ENCODE measurements around the gene SMPD3. TPM values are rescaled to one million over a fixed set of nuclear protein-coding genes. Genes with fewer than 3 reads are reported as not detected.

Gene SMPD3
- total and polyA plus RNA-seq, 2 donors (not counting 3 experiments of a cell fraction or from before 2014, with no cell fraction given): not detected

- H3K4me1 ChIP-seq (ENCODE audit: control insufficient read depth, extremely low read depth, insufficient read depth, low read length): no peaks in the 10 kb centered on the region
- H3K36me3 ChIP-seq (ENCODE audit: control insufficient read depth in 2 of 2, extremely low read depth in 1 of 2, insufficient read depth in 2 of 2, low read length in 2 of 2): peaks cover 5 to 34% of the 10 kb centered on the region in 2 experiments
- BruUV-seq (replicated peaks): no TSS peak
- no peaks in the 10 kb centered on the region for H3K9me3 ChIP-seq (replicated peaks; ENCODE audit: control insufficient read depth, insufficient read depth, low read length)
- no peak overlapping the region for H2AFZ ChIP-seq (ENCODE audit: low read depth, low read length)
- TF ChIP-seq FOS (IDR thresholded peaks at IDR 0.05; ENCODE audit: borderline replicate concordance, insufficient read depth, low read length): no peak
- no peak for TF ChIP-seq MYC (IDR thresholded peaks at IDR 0.05; ENCODE audit: low read depth, low read length)
- no peak for TF ChIP-seq JUN (IDR thresholded peaks at IDR 0.05; ENCODE audit: borderline replicate concordance, insufficient read depth, insufficient read length, low read depth)
- TF ChIP-seq EZH2 (IDR thresholded peaks at IDR 0.05; ENCODE audit: borderline replicate concordance, low read depth, low read length, severe bottlenecking): no peak
- no peak for TF ChIP-seq POLR2A (IDR thresholded peaks at IDR 0.05; ENCODE audit: low read depth, low read length)
- no peak overlapping the region for H3K9ac ChIP-seq (replicated peaks; ENCODE audit: extremely low read depth, insufficient read depth, low read length)
- no peak for DNase-seq (ENCODE audit: low read depth, low spot score)
- intact Hi-C loops (cut with micrococcal nuclease) (no loop called here), dilution Hi-C loops (cut with MboI; ENCODE audit: extremely low pct_ligation_motif_present, low sequenced_read_pairs) (no loop called here)
- no peak overlapping the region for H3K27ac ChIP-seq (ENCODE audit: insufficient read depth, low read depth, low read length)
- H3K4me2 ChIP-seq (ENCODE audit: insufficient read depth, low read length): no peak overlapping the region
- FAIRE-seq: no peak
- H3K27me3 ChIP-seq (ENCODE audit: control insufficient read depth in 2 of 2, insufficient read depth in 2 of 2, low read length in 2 of 2): no peaks in the 10 kb centered on the region
- H3K4me3 ChIP-seq (replicated peaks in 1 of 3; ENCODE audit: insufficient read depth in 1 of 3, low read depth in 1 of 3, low read length in 3 of 3): no peak overlapping the region
- POLR2A ChIA-PET: no interaction called here
- CTCF ChIA-PET: interaction anchor here (0.6 kb wide), 1 partner anchor 348 kb away, joined by 4 read pairs; no protein-coding TSS in a partner anchor
- no peaks in the 10 kb centered on the region for H3K79me2 ChIP-seq (ENCODE audit: control insufficient read depth, insufficient read depth, low read length)
- H4K20me1 ChIP-seq (replicated peaks; ENCODE audit: control insufficient read depth, extremely low read depth, insufficient read depth, low read length): no peaks in the 10 kb centered on the region
- no peaks in the 10 kb centered on the region for H3K9me1 ChIP-seq (replicated peaks; ENCODE audit: control insufficient read depth, extremely low read depth, insufficient read depth, low read length)
Measured at GRCh38 chr16:68338326-68339119, 109.8 kb downstream of the SMPD3 start.

GRCh38 chr16:68335175-68335574 lies 113.1 kb downstream of the SMPD3 start:
- FAIRE-seq (no peak), DNase-seq (ENCODE audit: low read depth, low spot score) (no peak)
- H3K4me3 ChIP-seq (replicated peaks in 1 of 3; ENCODE audit: insufficient read depth in 1 of 3, low read depth in 1 of 3, low read length in 3 of 3): no peak overlapping the region
- no peaks in the 10 kb centered on the region for H4K20me1 ChIP-seq (replicated peaks; ENCODE audit: control insufficient read depth, extremely low read depth, insufficient read depth, low read length)
- no peaks in the 10 kb centered on the region for H3K9me3 ChIP-seq (replicated peaks; ENCODE audit: control insufficient read depth, insufficient read depth, low read length)
- dilution Hi-C loops (cut with MboI; ENCODE audit: extremely low pct_ligation_motif_present, low sequenced_read_pairs) (no loop called here), intact Hi-C loops (cut with micrococcal nuclease) (no loop called here)
- H3K36me3 ChIP-seq (ENCODE audit: control insufficient read depth in 2 of 2, extremely low read depth in 1 of 2, insufficient read depth in 2 of 2, low read length in 2 of 2): peaks cover 2 to 22% of the 10 kb centered on the region in 2 experiments
- no peaks in the 10 kb centered on the region for H3K27me3 ChIP-seq (ENCODE audit: control insufficient read depth in 2 of 2, insufficient read depth in 2 of 2, low read length in 2 of 2)
- no peak overlapping the region for H3K9ac ChIP-seq (replicated peaks; ENCODE audit: extremely low read depth, insufficient read depth, low read length)
- no peaks in the 10 kb centered on the region for H3K9me1 ChIP-seq (replicated peaks; ENCODE audit: control insufficient read depth, extremely low read depth, insufficient read depth, low read length)
- no peaks in the 10 kb centered on the region for H3K79me2 ChIP-seq (ENCODE audit: control insufficient read depth, insufficient read depth, low read length)
- no peak overlapping the region for H2AFZ ChIP-seq (ENCODE audit: low read depth, low read length)
- TF ChIP-seq GATA2 (IDR thresholded peaks at IDR 0.05; ENCODE audit: insufficient read depth, insufficient read length, low read depth, low read length) (no peak), POLR2AphosphoS5 (IDR thresholded peaks at IDR 0.05; ENCODE audit: insufficient read depth, low read depth, low read length) (no peak), MYC (IDR thresholded peaks at IDR 0.05; ENCODE audit: low read depth, low read length) (no peak), JUN (IDR thresholded peaks at IDR 0.05; ENCODE audit: borderline replicate concordance, insufficient read depth, insufficient read length, low read depth) (no peak), MAX (IDR thresholded peaks at IDR 0.05; ENCODE audit: insufficient read depth, insufficient read length) (no peak), FOS (IDR thresholded peaks at IDR 0.05; ENCODE audit: borderline replicate concordance, insufficient read depth, low read length) (no peak), POLR2A (IDR thresholded peaks at IDR 0.05; ENCODE audit: low read depth, low read length) (no peak), CTCF (IDR thresholded peaks at IDR 0.05; ENCODE audit: extremely low read depth in 1 of 2, insufficient read depth in 1 of 2, low read depth in 1 of 2, low read length in 2 of 2) (no peak), EZH2 (IDR thresholded peaks at IDR 0.05; ENCODE audit: borderline replicate concordance, low read depth, low read length, severe bottlenecking) (no peak)
- ChIA-PET POLR2A (no interaction called here), CTCF (interaction anchor here (1.1 kb wide), 1 partner anchor 74 kb away, joined by 4 read pairs; no protein-coding TSS in a partner anchor)
- H3K27ac ChIP-seq (ENCODE audit: insufficient read depth, low read depth, low read length): no peak overlapping the region
- peaks cover 22% of the 10 kb centered on the region for H3K4me1 ChIP-seq (ENCODE audit: control insufficient read depth, extremely low read depth, insufficient read depth, low read length)
- H3K4me2 ChIP-seq (ENCODE audit: insufficient read depth, low read length): no peak overlapping the region
- BruUV-seq (replicated peaks): no TSS peak

All from endothelial cell of umbilical vein (primary cell).